GM04503 (cell line): ENCODE measurements around the gene CNTNAP2.

ENCODE experiments used
- DNase-seq: peaks from one replicate; pipeline ENCODE4 v3.0.0-alpha.2; 2012; ENCODE audit warnings: low read depth

CNTNAP2 gene

GRCh38 chr7:147251751-147252325, 1135.2 kb downstream of the CNTNAP2 start:
- DNase-seq, result no peak

GRCh38 chr7:147261693-147262092, 1145.1 kb downstream of the CNTNAP2 start:
- DNase-seq, result no peak

DNA sequence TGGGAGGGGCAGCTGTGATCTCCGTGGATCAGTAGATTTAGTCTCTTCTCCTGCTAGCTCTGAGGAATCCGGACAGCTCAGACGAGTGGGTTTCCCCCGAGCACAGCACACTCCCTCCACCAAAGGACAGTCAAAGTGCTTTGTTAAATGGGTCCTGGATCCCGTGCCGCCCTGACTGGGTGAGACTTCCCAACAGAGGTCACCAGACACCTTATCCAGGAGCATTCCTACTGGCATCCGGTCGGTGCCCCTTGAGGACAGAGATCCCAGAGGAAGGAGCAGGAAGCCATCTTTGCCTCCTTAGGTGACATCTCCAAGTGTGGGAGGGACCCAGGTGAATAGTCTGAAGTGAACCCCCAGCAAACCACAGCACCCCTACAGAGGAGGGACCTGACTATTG, 1148.9 kb downstream of the CNTNAP2 start:
- no peak for DNase-seq

- DNase-seq, result no peak
Observed at GRCh38 chr7:147276106-147276505, 1159.5 kb downstream of the CNTNAP2 start.

GRCh38 chr7:147276783-147277370, 1160.3 kb downstream of the CNTNAP2 start:
- DNase-seq, result no peak

GRCh38 chr7:147279514-147279913, 1162.9 kb downstream of the CNTNAP2 start:
- no peak for DNase-seq

DNA sequence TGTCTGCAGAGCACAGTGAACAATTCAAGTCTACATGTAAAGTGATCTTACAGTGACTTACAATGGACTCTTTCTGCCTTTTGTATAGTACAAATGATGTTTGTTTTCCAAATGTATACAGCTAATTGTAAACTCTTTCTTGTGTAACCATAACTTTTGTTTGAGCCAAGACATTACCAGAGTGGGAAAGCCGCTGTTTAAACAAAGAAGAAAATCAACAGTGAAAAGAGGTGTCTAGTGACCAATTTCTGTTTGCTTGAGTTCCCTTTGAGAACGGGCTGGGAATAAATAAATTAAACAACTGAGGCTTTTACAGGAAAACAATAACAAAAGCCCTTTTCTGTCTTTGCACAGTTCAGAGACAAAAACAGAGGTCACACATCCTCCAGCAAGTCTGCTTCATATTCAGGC, 1163.4 kb downstream of the CNTNAP2 start:
- DNase-seq, result no peak

GRCh38 chr7:147282204-147282603, 1165.6 kb downstream of the CNTNAP2 start:
- DNase-seq, result no peak

DNA sequence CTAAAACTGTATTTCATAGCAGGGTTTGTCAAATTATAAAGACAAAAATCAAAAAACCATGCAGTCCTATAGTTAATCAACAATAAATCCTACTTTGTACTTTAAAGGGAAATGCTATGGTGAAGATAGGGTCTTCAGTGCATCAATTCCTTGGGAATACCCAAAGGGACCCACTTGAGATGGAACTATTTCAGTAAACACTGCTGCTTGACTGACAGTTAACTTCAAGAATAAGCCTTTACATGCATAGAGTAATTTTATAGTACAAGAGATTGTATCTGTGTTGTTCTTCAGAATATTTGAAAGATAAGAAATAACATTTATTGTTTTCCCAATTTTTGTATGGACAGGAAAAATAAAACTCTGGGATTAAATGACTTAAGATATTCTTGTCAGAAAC, 1179.6 kb downstream of the CNTNAP2 start:
- no peak for DNase-seq

GRCh38 chr7:147296986-147297385, 1180.4 kb downstream of the CNTNAP2 start:
- DNase-seq, result no peak

GRCh38 chr7:147298611-147299043, 1182.0 kb downstream of the CNTNAP2 start:
- DNase-seq, result no peak

- no peak for DNase-seq
Observed at GRCh38 chr7:147300293-147300692, 1183.7 kb downstream of the CNTNAP2 start.

GRCh38 chr7:147304376-147304775, 1187.8 kb downstream of the CNTNAP2 start:
- DNase-seq, result no peak

DNA sequence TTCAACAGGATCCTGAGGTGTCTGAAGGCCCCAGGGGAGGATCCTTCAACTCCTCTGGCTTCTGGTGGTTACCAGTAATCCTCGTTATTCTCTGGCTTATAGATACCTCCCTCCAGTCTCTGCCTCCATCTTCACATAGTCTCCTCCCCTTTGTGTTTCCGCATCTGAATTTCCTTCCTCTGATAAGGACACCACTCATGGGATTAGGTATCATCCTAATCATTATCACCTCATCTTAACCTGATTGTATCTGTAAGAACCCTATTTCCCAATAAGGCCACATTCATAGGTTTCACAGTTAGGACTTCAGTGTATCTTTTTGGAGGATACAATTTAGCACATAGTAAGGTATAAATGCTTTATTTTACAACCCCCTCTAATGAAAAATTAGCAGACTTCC, 1189.2 kb downstream of the CNTNAP2 start:
- DNase-seq, result no peak

- no peak for DNase-seq
Observed at GRCh38 chr7:147308539-147308938, 1191.9 kb downstream of the CNTNAP2 start.

- no peak for DNase-seq
Observed at GRCh38 chr7:147311336-147311735, 1194.7 kb downstream of the CNTNAP2 start.

GRCh38 chr7:147321504-147321903, 1204.9 kb downstream of the CNTNAP2 start:
- no peak for DNase-seq

DNA sequence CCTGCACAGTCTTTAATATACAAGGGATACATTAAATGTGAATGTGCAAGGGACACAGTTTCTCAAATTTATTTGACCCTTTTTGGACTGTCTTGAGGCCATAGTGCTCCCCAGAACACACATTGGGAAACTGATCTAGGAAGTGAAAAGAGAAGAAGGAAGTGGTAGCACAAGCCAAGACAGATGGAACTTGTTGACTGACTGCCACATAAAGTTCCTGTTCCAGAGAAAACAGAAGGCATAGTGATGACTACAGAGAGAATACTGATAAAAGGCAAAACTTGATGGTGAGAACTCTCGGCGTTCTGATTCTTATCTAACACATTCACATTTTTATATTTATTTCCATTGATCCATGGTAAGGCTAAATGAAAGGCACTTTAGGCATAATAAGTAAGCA, 1216.4 kb downstream of the CNTNAP2 start:
- DNase-seq, result no peak

GRCh38 chr7:147363101-147363500, 1246.5 kb downstream of the CNTNAP2 start:
- DNase-seq, result peak; percentile 5

DNA sequence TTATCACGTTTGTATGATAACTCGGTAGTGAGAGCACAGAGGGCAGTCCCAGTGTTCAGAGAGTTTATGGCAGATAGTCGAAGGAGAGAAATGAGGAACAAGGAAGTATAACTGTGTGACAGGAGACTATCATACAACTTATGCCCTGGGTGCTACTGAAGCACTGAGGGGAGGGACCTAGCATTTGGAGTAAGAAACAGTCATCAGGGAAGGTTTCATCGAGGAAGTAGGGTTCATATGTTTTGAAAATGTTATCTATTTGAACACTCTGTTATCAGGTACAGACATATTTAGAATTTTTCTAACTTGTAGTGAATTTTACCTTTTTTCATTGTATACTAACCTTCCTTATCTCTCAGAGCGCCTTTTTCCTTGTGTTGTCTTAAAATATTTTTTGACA, 1259.6 kb downstream of the CNTNAP2 start:
- no peak for DNase-seq

GRCh38 chr7:147380926-147381325, 1264.3 kb downstream of the CNTNAP2 start:
- no peak for DNase-seq

DNA sequence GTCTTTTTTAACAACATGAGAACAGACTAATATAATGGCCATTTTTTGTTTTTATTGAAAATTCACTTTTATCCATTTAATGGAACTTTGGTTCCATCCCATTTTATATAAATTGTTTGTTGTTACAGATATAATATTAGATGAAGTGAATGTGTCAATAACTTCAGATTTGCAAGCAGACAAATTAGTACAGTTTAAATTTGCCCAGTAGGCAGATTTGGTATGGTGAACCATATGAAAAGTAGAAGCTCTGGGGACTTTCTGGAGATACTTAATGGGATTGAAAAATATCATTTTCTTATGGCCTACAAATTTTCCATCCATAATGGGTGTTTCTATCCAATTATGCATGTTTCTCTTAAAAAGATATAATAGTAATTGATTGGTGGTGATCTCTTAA, 1277.7 kb downstream of the CNTNAP2 start:
- DNase-seq, result no peak

GRCh38 chr7:147400221-147400689, 1283.7 kb downstream of the CNTNAP2 start:
- peak; percentile 69 for DNase-seq

DNA sequence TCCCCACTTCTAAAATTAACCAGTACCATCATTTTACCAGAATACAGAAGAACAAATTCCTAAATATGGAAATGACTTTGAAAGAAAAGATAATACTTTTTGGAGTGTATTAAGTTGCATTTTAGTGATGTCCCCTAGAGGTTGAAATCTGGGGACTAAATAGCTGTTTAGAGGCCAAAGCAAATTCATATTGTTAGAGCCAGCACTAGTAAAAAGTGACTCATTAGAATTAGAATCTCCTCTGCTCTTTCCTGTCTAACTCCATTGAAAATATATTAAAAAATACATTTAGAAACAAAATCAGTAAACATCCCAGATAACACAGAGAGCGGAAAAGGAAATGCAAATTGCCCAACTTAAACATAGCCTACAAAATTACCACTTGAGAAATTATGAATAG, 1284.3 kb downstream of the CNTNAP2 start:
- no peak for DNase-seq
